Endothelial cell of coronary artery (primary cell): ENCODE results near the gene LENG8. TPM values are rescaled to one million over a fixed set of nuclear protein-coding genes. Genes with fewer than 3 reads are reported as not detected.

Source experiments
- total RNA-seq: library from RNA; depleted of rRNA; stranded (reverse); fragments of >200 nt; gene quantifications from 2 replicates; pipeline ENCODE4 v1.2.3, GENCODE V29; 2014

The LENG8 gene
- 27.5 and 42.7 TPM in 2 replicates for total RNA-seq

DNA sequence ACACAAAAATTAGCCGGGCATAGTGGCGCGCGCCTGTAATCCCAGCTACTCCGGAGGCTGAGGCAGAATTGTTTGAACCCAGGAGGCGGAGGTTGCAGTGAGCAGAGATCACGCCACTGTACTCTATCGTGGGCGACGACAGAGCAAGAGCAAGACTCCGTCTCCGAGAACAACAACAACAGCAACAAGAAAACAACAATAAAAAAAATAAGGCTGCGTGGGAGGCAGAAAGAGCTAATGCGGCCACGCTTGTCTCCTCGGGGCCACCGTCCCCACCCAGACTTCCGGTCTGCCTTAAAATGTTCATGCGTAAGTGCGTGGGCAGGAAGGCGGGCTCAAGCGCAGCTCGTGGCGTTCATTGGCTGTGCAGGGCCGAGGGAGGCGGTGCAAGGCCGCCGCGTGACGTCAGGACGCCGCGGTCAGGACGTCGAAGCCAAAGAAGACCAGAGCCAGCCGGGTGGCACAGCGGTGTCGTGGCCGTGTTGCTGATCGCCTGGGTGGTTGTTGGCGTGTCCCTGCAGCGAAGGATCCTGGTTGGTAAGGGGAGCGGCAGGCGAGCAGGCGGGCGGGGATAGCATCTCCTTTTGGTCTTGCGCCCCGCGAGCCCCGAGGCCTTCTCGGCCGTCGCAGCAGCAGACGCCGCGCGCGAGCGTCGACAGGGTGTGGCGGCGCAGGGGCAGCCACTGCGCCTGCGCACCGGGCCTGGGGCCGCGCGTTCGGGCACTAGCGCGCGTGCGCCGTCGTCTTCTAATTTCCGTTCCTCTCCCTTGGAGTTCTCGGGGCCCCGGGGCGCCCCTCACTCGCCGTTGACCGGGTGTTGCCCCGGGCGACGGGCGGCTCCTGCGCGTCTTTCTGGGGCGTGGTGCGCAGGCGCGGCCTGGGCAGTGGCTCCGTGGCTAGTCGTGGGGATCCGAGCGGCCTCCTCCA, at the start of gene LENG8:
LENG8 (plus strand) TSS at position 426 of the 927 bp plus-strand sequence. CDS start 2,146 bp downstream, outside the sequence.

DNA sequence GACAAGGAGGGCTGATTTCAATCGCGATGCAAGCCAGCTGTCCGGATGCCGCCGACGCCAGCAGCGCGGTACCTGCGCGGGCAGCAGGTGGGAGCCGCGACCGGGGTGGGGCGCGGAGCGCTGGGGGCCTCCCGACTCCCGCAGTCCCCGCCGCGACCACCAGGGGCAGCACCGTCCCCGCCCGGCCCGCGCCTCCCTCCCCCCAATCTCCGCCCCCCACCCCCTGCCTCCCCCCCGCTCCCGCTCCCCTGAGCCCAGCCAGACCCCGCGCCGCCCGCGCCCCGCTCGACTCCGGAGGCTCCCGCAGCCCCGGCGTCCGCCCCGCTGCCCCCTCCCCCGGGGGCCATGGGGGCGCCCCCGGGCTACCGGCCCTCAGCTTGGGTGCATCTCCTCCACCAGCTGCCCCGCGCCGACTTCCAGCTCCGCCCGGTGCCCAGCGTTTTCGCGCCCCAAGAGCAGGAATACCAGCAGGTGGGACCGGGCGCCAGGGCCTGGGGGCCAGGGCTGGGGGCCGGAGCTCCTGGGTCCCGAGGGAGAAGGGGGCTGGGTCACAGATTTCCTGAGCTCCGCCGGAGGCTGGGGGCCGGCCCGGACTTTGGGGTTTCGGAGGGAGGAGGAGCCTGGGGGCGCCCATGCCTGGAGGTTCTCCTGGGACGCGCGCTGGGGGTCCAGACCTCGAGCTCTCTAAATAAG, 33.6 kb upstream of the LENG8 start, which contains the start of gene TTYH1:
TTYH1 (plus strand) TSS at position 257 of the 693 bp plus-strand sequence; CDS start at position 346, 89 bp downstream.

DNA sequence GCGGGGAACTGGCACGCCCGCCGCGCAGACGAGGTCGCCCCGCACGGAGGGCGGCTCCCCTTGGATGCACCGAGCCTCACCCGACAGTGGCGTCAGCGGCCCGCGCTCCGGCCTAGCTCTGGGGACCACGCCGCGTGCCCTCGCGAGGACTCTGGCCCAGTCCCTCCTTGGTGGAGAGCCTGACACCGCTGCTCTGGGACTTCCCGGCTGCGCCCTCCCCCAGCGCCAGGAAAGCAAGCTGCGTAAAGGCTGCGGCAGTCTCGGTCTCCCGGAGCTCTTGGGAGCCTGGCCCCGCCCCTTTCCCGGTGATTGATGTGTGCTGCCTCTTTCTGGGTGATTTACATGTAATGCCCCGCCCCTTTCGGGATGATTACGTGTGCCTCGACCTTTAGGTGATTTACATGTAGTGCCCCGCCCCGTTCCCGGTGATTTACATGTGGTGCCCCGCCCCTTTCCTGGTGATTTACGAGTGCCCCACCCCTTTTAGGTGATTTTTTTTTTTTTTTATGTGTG, 14.6 kb downstream of the LENG8 start, which contains the start of gene LENG9:
LENG9 (minus strand) TSS at position 248 of the 513 bp plus-strand sequence. CDS start 252 bp downstream, outside the sequence.

DNA sequence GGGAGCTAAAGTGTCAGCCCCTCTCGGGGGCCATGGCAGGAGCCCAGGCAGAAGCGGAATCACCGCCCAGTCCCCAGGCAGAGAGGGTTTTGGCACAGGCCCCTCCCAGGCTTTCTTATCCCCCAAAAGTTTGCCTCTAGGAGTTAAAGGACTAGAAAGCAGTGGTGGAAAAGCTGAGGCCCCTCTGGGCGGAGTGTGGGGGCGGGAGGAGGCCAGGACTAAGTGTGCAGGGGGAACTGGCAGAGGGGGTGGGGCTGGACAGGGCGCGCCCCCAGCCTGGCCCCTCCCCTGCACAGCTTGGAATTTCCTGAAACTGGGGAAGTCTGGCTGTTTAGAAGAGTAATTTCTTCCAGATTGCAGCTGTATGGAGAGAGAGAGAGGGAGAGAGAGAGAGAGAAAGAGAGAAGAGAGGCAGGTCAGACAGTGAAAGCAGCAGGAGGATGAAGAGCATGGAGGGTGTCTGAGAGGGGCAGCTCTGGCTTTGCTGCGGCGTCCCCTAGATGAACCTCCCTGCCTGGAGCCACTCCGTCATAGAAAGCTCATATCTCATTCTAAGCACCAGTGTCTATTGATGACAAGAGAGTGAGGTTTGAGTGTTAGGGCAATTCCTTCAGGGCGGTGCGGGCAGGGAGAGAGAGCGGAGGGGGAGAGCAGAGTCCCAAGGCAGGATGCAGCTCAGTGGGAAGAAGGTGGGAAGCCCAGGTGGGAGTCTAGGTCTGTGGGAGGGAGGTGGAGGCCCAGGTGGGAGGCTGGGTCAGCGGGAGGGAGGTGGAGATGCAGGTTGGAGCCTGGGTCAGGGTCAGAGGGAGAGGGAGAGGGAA, 24.3 kb downstream of the LENG8 start, which contains the start of gene CDC42EP5:
CDC42EP5 (minus strand) TSS at position 226 of the 821 bp plus-strand sequence. CDS start 7,749 bp downstream, outside the sequence.

DNA sequence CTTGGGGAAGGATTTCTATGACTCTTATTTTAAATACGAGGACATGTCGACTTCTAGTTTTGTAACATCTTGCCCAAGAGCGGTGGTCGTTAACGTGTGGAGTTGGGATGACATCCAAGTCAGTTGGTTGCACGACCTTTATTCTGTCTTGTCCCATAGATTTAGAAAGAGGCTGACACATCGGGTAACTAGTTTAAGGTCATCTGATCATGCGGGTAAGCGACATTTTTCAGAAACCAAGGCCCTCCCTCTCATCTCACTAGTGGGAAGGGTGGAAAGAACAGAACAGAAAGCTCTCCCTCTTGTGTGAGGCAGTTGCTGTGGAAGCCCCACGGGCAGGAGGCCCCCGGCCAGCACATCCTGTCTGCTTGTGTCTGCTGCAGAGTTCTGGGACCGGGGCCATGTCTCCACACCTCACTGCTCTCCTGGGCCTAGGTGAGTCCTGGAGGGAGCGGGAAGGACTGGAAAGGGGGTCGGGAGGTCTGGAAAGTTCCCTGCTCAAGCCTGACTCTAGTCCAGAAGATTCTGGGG, 53.6 kb downstream of the LENG8 start, which contains the start of gene LAIR2:
LAIR2 (plus strand) TSS at position 314 of the 531 bp plus-strand sequence; CDS start at position 402, 88 bp downstream.

Other genes starting within 250 kb of the LENG8 start
- gene RPS9, start 248.3 kb upstream of the LENG8 start, total RNA-seq: 2,394 and 3,413 TPM in 2 replicates
- gene LILRB3, start 226.2 kb upstream of the LENG8 start, total RNA-seq: not detected in 2 replicates
- gene LILRA6, start 206.4 kb upstream of the LENG8 start, total RNA-seq: not detected in 2 replicates
- gene LILRB5, start 191.9 kb upstream of the LENG8 start, total RNA-seq: not detected in 2 replicates
- gene LILRB2, start 168.1 kb upstream of the LENG8 start, total RNA-seq: not detected in 2 replicates
- gene LILRA5, start 136.0 kb upstream of the LENG8 start, total RNA-seq: not detected in 2 replicates
- not detected in 2 replicates for gene LILRA4, start 110.0 kb upstream of the LENG8 start, total RNA-seq
- not detected in 2 replicates for gene LAIR1, start 84.3 kb upstream of the LENG8 start, total RNA-seq
- not detected in 2 replicates for gene TTYH1, start 33.7 kb upstream of the LENG8 start, total RNA-seq
- 4.0 and 9.8 TPM in 2 replicates for gene LENG9, start 14.6 kb downstream of the LENG8 start, total RNA-seq
- gene CDC42EP5, start 24.1 kb downstream of the LENG8 start, total RNA-seq: 34.8 and 39.1 TPM in 2 replicates
- not detected in 2 replicates for gene LAIR2, start 53.6 kb downstream of the LENG8 start, total RNA-seq
- not detected in 2 replicates for gene LILRA2, start 124.6 kb downstream of the LENG8 start, total RNA-seq
- not detected in 2 replicates for gene LILRA1, start 144.4 kb downstream of the LENG8 start, total RNA-seq
- not detected in 2 replicates for gene LILRB1, start 181.3 kb downstream of the LENG8 start, total RNA-seq
- gene LILRB4, start 213.8 kb downstream of the LENG8 start, total RNA-seq: not detected in 2 replicates